Prostate gland (tissue), 2 donors: ENCODE measurements around the gene MED13.

ENCODE experiments used
- POLR2A ChIP-seq: fragments of 450-650 bp; IDR thresholded peaks from one replicate; pipeline ENCODE4 v1.6.1; 2016; ENCODE audit warnings: antibody characterized with exemption, mild to moderate bottlenecking
- POLR2AphosphoS5 ChIP-seq: sonication (generic); formaldehyde crosslinking; IDR thresholded peaks from one replicate; pipeline ENCODE4 v1.6.1; 2017; ENCODE audit warnings: antibody characterized with exemption
- TF ChIP-seq, protein P1 (sequence below), 4 experiments: fragments of 200-600 bp in 2 of 4; fragments of 450-650 bp in 2 of 4; sonication (generic) in 2 of 4; IDR thresholded peaks; 1 replicate in 3 of 4; 2 replicates in 1 of 4; pipeline ENCODE4 v1.5.1; 2016 to 2019; ENCODE audit warnings: antibody characterized with exemption in 4 of 4, mild to moderate bottlenecking in 2 of 4, moderate library complexity in 2 of 4

DNA sequence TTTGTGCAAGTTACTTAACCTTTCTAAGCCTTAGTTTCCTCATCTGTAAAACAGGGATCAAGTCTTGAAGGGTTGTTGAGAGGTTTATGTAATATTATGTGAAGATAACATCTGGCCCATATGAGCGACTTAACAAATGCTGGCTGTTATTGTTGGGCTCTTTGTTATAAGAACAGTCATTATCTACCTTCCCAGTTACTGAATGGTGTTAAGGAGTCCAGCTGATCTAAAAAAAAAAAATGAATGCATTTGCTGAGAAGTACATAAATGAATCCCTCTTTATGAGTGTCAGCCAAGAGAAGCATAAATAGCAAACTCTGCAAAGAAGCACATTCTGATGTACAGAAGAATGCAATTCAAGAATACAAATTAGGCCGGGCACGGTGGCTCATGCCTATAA lies 24.3 kb upstream of the MED13 start:
- TF ChIP-seq, protein P1, sequence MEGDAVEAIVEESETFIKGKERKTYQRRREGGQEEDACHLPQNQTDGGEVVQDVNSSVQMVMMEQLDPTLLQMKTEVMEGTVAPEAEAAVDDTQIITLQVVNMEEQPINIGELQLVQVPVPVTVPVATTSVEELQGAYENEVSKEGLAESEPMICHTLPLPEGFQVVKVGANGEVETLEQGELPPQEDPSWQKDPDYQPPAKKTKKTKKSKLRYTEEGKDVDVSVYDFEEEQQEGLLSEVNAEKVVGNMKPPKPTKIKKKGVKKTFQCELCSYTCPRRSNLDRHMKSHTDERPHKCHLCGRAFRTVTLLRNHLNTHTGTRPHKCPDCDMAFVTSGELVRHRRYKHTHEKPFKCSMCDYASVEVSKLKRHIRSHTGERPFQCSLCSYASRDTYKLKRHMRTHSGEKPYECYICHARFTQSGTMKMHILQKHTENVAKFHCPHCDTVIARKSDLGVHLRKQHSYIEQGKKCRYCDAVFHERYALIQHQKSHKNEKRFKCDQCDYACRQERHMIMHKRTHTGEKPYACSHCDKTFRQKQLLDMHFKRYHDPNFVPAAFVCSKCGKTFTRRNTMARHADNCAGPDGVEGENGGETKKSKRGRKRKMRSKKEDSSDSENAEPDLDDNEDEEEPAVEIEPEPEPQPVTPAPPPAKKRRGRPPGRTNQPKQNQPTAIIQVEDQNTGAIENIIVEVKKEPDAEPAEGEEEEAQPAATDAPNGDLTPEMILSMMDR (IDR thresholded peaks at IDR 0.05), result no peak
- TF ChIP-seq POLR2A (no peak), POLR2AphosphoS5 (no peak)
